GM12874 (cell line): Measurements from ENCODE around the gene PPM1F.
A peak's percentile ranks its signal among the peaks of the same experiment; 100 is the strongest.

Experiments
- TF ChIP-seq, protein P1 (sequence below): IDR thresholded peaks from 2 replicates; pipeline ENCODE4 v1.5.1; 2011; ENCODE audit warnings: low read depth, mild to moderate bottlenecking, control low read depth, low read length, moderate library complexity; ENCODE audit not compliant: insufficient read depth

PPM1F gene

DNA sequence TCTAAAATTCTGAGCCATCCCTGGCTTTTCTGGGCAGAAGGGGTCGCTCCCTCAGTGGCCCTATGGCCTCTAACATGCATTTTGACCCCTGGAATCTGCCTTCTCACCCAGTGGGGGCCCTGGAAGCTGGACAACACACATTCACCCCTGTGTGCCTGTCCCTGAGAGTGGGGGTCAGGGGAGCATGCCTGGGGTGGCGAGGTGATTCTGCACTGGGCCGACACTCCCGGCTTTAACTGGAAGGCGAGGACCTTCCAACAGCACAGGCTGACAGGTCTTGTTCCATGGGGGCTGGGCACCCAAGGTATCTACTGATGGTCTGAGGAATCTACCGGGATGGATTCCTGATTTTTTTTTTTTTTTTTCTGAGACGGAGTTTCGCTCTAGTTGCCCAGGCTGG, 10.7 kb downstream of the PPM1F start:
- TF ChIP-seq, protein P1, sequence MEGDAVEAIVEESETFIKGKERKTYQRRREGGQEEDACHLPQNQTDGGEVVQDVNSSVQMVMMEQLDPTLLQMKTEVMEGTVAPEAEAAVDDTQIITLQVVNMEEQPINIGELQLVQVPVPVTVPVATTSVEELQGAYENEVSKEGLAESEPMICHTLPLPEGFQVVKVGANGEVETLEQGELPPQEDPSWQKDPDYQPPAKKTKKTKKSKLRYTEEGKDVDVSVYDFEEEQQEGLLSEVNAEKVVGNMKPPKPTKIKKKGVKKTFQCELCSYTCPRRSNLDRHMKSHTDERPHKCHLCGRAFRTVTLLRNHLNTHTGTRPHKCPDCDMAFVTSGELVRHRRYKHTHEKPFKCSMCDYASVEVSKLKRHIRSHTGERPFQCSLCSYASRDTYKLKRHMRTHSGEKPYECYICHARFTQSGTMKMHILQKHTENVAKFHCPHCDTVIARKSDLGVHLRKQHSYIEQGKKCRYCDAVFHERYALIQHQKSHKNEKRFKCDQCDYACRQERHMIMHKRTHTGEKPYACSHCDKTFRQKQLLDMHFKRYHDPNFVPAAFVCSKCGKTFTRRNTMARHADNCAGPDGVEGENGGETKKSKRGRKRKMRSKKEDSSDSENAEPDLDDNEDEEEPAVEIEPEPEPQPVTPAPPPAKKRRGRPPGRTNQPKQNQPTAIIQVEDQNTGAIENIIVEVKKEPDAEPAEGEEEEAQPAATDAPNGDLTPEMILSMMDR, result no peak

DNA sequence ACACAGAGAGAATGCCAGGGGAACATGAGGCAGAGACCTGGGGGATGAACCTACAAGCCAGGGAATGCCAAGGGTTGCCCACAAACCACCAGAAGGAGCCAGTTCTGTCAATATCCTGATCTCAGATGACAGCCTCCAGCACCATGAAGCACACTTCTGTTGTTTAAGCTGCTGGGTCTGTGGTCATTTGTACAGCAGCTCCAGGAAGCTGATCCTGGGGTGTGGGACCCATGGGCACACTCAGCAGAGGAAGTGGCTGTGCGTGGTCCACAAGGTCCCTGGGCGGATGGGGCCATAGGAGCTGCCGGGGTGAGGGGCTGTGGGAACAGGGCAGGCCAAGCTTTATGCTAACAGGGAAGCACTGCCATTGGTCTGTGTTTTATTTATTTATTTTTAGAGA, 12.1 kb downstream of the PPM1F start:
- TF ChIP-seq, protein P1, result no peak

DNA sequence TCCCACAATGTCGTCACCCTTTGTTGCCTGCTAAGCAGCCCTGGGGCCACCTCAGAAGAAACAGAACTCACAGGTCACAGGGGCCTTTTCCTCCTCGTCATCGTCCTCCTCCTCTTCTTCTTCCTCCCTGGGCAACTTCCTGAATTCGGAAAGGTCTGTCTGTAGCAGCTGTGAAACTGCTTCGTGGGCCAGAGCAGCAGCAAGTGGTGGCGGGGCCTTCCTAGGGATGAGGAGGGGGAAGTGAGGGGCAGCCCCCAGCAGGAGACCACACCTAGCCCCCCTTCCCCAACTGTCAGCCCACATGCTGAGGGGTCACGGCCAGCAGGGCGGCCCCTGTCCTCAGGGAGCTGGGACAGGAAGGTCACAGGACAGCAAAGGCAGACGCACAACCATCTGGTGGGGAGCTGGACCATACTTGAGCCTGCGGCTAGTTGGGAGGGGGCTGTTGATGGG, 13.2 kb downstream of the PPM1F start:
- TF ChIP-seq, protein P1, result no peak

DNA sequence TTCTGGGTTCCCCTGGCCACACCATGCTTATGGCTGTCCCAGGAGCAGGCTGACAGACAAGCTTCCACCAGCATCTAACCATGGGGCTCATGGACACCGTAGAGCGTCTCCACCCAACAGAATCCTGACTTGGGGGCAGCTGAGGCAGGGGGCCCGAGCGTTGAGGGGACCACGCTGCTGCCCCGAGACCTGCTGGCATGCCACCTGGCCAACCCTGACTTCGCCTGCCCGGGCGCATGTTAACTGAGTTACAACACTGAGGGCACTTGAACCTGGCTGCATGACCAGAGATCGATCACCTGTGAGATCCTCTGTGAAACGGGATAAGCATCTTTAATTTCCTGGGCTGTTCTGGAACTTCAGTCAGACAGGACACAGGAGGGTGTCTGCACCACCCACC, 13.7 kb downstream of the PPM1F start:
- TF ChIP-seq, protein P1, result no peak

DNA sequence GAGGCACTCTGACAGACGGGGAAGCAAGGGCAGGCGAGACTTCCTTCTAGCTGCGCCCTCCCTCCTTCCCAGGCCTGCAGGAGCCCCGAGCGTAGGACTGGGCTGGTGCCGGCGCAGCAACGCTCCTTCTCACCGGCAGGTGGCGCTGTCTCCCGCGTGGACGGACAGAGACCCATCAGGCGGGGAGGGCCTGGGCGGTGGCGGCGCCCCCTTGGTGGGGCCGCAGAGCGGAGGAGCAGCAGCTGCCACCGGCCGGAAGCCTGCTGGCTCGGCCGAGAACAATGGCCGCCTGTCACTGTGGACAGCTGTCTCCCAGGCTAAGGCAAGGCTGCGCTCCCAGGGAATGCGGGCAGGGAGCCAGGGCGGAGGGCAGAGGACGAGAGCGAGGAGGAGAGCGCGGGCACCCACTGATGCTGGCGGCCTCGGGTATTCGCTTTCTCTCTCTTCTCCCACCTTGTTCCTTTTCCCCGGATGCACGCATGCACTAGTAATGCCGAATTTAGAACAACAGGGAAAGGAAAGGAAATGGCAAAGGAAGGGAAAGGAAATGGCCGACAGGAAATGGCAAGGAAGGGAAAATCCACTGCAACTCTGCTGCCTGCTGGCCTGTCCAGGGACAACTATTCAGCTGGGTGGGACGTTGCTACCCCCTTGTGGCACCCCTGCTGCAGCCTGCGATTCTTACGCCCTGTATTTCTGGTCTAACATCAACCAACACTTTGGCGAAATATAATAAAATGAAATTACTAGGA, 14.4 kb downstream of the PPM1F start:
- TF ChIP-seq, protein P1, result peak; percentile 100

DNA sequence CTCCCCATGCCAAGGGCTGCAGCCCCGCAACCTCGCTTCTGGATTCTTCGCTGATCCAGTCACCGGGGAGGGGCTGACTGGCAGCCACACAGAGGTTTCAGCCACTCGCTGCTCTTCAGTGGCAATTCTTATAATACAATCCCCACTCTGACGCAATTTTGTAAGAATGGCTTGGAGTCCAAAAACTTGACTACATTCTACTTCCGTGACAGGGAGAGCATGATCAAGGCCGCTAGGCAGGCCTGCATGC, 14.9 kb downstream of the PPM1F start:
- TF ChIP-seq, protein P1, result no peak

DNA sequence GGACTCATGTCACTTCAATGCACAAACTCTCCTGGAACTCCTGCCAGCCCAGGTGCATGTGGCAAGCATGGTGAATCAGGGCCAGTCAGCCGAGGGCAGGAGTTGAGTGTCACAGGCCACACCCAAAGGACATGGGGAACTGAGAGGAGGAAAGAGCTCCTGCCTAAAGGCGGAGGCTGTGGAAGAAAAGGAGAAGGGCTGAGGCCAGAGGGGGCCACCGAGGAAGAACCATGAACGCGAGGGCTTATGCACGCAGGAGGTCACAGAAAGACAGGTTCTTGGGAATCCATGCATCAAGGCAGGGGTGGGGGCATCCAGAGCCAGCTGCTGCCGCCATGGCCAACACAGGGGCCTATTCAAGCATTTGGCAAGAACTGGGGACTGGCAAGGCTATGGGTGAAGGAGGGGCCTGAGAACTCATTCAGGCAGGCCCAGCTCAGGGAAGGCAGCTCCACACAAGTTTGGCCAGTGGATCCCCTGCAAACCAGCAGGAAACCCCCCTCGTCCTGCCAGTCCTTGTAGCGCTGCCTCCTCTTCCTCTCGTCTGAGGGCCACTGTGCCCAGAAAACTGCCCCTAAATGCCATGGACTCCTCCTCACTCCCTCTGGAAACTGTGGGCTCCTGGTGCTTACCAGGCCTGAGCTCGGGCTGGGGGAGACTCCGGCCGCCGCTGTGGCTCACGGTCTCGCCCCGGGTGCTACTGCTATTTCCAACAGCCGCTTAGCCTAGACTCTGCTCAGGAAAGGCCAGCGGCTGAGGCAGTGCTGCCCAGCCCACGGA, 15.4 kb downstream of the PPM1F start:
- TF ChIP-seq, protein P1, result no peak
